B cell (primary cell): ENCODE results near the gene KCNE3.

Experiments
- EZH2 ChIP-seq: IDR thresholded peaks from 2 replicates; pipeline ENCODE4 v1.6.1; 2012; ENCODE audit warnings: borderline replicate concordance, low read depth, mild to moderate bottlenecking, moderate library complexity, low read length; ENCODE audit not compliant: insufficient read depth, poor library complexity, severe bottlenecking
- TF ChIP-seq, protein P1 (sequence below): fragments of 200-600 bp; IDR thresholded peaks from one replicate; pipeline ENCODE4 v1.8.0; 2022; ENCODE audit warnings: antibody characterized with exemption, mild to moderate bottlenecking

DNA sequence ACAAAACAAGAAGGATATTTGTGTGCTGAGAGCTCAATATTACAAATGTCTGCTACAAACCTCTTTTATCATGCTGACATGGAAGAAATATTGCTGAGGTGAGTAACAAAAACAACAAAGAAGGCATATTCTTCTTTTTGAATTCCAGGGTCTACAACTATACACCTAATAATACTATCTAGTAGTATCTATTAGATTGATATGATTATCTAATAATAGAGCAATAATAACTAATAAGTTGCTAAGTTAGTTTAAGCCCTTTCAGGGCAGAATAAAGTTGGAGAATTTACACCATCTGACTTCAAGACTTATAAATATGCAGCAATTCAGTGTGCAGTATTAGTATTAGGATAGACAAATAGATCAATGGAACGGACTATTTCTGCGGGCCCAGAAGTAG is 57.7 kb downstream of the KCNE3 start:
- no peak for TF ChIP-seq EZH2
- TF ChIP-seq, protein P1, sequence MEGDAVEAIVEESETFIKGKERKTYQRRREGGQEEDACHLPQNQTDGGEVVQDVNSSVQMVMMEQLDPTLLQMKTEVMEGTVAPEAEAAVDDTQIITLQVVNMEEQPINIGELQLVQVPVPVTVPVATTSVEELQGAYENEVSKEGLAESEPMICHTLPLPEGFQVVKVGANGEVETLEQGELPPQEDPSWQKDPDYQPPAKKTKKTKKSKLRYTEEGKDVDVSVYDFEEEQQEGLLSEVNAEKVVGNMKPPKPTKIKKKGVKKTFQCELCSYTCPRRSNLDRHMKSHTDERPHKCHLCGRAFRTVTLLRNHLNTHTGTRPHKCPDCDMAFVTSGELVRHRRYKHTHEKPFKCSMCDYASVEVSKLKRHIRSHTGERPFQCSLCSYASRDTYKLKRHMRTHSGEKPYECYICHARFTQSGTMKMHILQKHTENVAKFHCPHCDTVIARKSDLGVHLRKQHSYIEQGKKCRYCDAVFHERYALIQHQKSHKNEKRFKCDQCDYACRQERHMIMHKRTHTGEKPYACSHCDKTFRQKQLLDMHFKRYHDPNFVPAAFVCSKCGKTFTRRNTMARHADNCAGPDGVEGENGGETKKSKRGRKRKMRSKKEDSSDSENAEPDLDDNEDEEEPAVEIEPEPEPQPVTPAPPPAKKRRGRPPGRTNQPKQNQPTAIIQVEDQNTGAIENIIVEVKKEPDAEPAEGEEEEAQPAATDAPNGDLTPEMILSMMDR, result no peak
